Body of pancreas (tissue), 4 donors: ENCODE measurements around the gene CYREN. TPM values are rescaled to one million over a fixed set of nuclear protein-coding genes. Genes with fewer than 3 reads are reported as not detected.
"Not testable (repeated sequence)": the region's sequence is repeated elsewhere in the genome, so short reads cannot be mapped to it uniquely, and the experiment has no call there.

ENCODE experiments used
- ATAC-seq: fragments of 150-250 bp; one replicate; pipeline ENCODE4 v1.9.1; 2016
- DNase-seq, 4 donors: peaks; one replicate each; pipeline ENCODE4 v3.0.0-alpha.2; 2019
- H3K27ac ChIP-seq, 4 donors: fragments of 200-600 bp; sonication (generic); 1 replicate in 3 of 4; 2 replicates in 1 of 4; pipeline versions ENCODE4 v1.5.1 to v1.6.1; 2016 to 2019; ENCODE audit warnings: mild to moderate bottlenecking in 1 of 4, mixed read lengths in 1 of 4, moderate library complexity in 1 of 4
- H3K27me3 ChIP-seq, 2 donors: fragments of 200-600 bp; sonication (generic); one replicate each; pipeline ENCODE4 v1.6.0; 2016; ENCODE audit warnings: mild to moderate bottlenecking in 1 of 2
- H3K36me3 ChIP-seq, 2 donors: fragments of 200-600 bp; sonication (generic); replicated peaks in 1 of 2; 2 replicates each; pipeline ENCODE4 v1.5.1; 2016; ENCODE audit warnings: low read depth in 2 of 2; ENCODE audit not compliant: insufficient read depth in 1 of 2
- H3K4me1 ChIP-seq: fragments of 200-600 bp; sonication (generic); one replicate; pipeline ENCODE4 v1.6.0; 2016
- H3K4me3 ChIP-seq, 2 donors: fragments of 200-600 bp; sonication (generic); 1 replicate in 1 of 2; 2 replicates in 1 of 2; pipeline ENCODE4 v1.5.1; 2016 to 2019
- H3K9me3 ChIP-seq, 3 donors: fragments of 200-600 bp; sonication (generic); 1 replicate in 2 of 3; 2 replicates in 1 of 3; pipeline ENCODE4 v1.5.1; 2016
- CTCF ChIP-seq, 7 experiments: fragments of 450-650 bp in 4 of 7; fragments of 200-600 bp in 3 of 7; sonication (generic) in 3 of 7; IDR thresholded peaks; one replicate each; pipeline ENCODE4 v1.5.1; 2016 to 2019; ENCODE audit warnings: antibody characterized with exemption in 7 of 7
- POLR2A ChIP-seq, 3 donors: fragments of 450-650 bp; IDR thresholded peaks; one replicate each; pipeline ENCODE4 v1.6.1; 2016; ENCODE audit warnings: antibody characterized with exemption in 3 of 3, mild to moderate bottlenecking in 2 of 3
- WGBS, 2 donors: methylation state at CpG; one replicate each; pipeline ENCODE4 v1.1.5; 2017; 5-methylcytosine and 5-hydroxymethylcytosine counted together
- intact Hi-C: fragments of 100-400 bp; cut with DNase I; formaldehyde crosslinking; loops from one replicate; pipeline ENCODE4 v1.15.1; 2023
- total RNA-seq, 2 donors: library from RNA; depleted of rRNA; stranded (reverse); fragments of >200 nt; gene quantifications; one replicate each; pipeline ENCODE4 v1.1.0, GENCODE V29; 2016

The CYREN gene
- total RNA-seq, 2 donors from 2014 or later, result 32.9 to 40.5 TPM

GRCh38 chr7:135174941-135175340, 4.4 kb upstream of the CYREN start:
- intact Hi-C loops, result no loop called here
- no peak overlapping the region for H3K27ac ChIP-seq
- no peaks in the 10 kb centered on the region for H3K27me3 ChIP-seq
- ATAC-seq, result no peak
- H3K9me3 ChIP-seq, result no peaks in the 10 kb centered on the region
- H3K4me3 ChIP-seq, result no peak overlapping the region
- no peaks in the 10 kb centered on the region for H3K36me3 ChIP-seq
- DNase-seq, result no peak
- WGBS, 2 donors, result 91 to 92% methylated on average over 6 to 7 of the region's 7 CpGs
- peaks cover 24% of the 10 kb centered on the region for H3K4me1 ChIP-seq
- no peak for TF ChIP-seq POLR2A (IDR thresholded peaks at IDR 0.05)
- TF ChIP-seq CTCF (IDR thresholded peaks at IDR 0.05), result no peak

GRCh38 chr7:135173916-135174315, 3.4 kb upstream of the CYREN start:
- H3K9me3 ChIP-seq, H3K27ac ChIP-seq, ATAC-seq, intact Hi-C loops, H3K36me3 ChIP-seq, H3K4me3 ChIP-seq, H3K27me3 ChIP-seq: not testable (repeated sequence)
- peak in 1 of 4 donors; percentile 7 for DNase-seq
- whole genome bisulfite sequencing, 2 donors, result 67 to 86% methylated on average over 4 of the region's 4 CpGs
- H3K4me1 ChIP-seq, result peaks cover 23% of the 10 kb centered on the region

- peak in 1 of 3 donors; percentile 29 for TF ChIP-seq POLR2A (IDR thresholded peaks at IDR 0.05)
- H3K36me3 ChIP-seq, H3K9me3 ChIP-seq, H3K27me3 ChIP-seq, intact Hi-C loops, H3K4me3 ChIP-seq, ATAC-seq: not testable (repeated sequence)
- peaks cover 34% of the 10 kb centered on the region for H3K4me1 ChIP-seq
- peak overlapping the region; percentile 88 to 98 (median 96) for H3K27ac ChIP-seq
- peak; percentile 58 to 72 (median 65) for DNase-seq
- 63 to 77% methylated on average over 6 to 19 of the region's 19 CpGs for WGBS, 2 donors
These were observed 1.2 kb upstream of the CYREN start for GRCh38 chr7:135171581-135172291.

- intact Hi-C loops, H3K9me3 ChIP-seq, ATAC-seq, H3K4me3 ChIP-seq, H3K36me3 ChIP-seq, H3K27me3 ChIP-seq: not testable (repeated sequence)
- Histone ChIP-seq H3K27ac (peak overlapping the region; percentile 80 to 98 (median 96)), H3K4me1 (peaks cover 34% of the 10 kb centered on the region)
- WGBS, 2 donors, result 17 to 27% methylated on average over 12 of the region's 12 CpGs
- DNase-seq, result peak in 1 of 4 donors; percentile 29
These were observed 533 bp upstream of the CYREN start for GRCh38 chr7:135170998-135171481.

GRCh38 chr7:135169964-135170273, 588 bp downstream of the CYREN start:
- Histone ChIP-seq H3K27me3 (no peaks in the 10 kb centered on the region), H3K4me3 (peak overlapping the region; percentile 67 to 86), H3K9me3 (no peaks in the 10 kb centered on the region), H3K36me3 (peaks cover 0 to 7% of the 10 kb centered on the region in 2 donors), H3K4me1 (peaks cover 34% of the 10 kb centered on the region), H3K27ac (peak overlapping the region; percentile 80 to 98 (median 96))
- intact Hi-C loops, result loop anchor here (10.0 kb wide), 1 partner anchor 175 kb away; no protein-coding TSS in a partner anchor
- WGBS, 2 donors, result 0 to 1% methylated on average over 15 to 17 of the region's 17 CpGs
- TF ChIP-seq POLR2A (IDR thresholded peaks at IDR 0.05) (no peak), CTCF (IDR thresholded peaks at IDR 0.05) (no peak)
- DNase-seq (no peak), ATAC-seq (no peak)

DNA sequence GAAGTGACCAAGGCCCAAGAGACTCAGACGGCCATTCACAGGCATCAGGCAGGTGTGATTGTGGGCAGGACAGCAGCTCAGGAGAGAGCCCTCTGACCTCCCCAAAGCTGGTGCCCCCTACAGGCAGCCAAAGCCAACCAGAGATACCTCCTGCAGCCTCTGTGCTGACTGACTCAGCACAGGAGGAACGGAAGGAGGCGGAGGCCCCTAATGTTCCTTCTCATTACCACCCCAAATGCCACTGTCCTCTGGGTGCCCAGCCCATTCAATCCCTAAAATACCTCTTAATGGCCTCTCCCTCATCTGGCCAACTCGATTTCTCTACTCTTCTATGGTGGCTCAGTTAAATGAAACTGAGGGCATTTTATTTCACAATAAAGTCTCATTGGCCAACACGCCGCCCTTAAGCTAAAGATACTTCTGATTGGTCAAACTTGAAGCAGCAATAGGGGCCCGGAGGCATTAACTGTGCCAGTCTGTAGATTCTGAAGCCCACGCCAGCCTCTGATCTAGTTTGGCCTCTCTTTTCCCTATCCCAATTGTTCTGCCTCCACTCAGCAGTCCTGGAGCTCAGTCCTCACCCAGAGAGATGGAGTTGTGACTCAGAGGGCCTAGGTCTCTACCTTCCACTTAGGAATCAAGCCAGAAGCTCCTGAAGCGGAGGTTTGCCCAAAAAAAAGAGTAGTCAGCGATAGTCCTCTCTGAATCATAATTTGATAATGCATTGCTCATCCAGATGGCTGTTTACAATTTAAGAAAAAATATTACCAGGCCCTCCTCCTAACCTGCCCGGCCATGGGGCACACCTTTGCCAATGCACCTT, 1.2 kb downstream of the CYREN start:
- WGBS, 2 donors, result 34 to 51% methylated on average over 11 of the region's 11 CpGs
- Histone ChIP-seq H3K4me3 (peak overlapping the region in 1 of 2 donors; percentile 86), H3K4me1 (peaks cover 36% of the 10 kb centered on the region), H3K9me3 (no peaks in the 10 kb centered on the region), H3K27ac (peak overlapping the region; percentile 80 to 98 (median 96)), H3K27me3 (no peaks in the 10 kb centered on the region), H3K36me3 (peaks cover 0 to 7% of the 10 kb centered on the region in 2 donors)
- no peak for ATAC-seq
- DNase-seq, result peak in 2 of 4 donors; percentile 38 to 39
- TF ChIP-seq CTCF (IDR thresholded peaks at IDR 0.05) (peak in 4 of 7 experiments; percentile 17 to 34 (median 22)), POLR2A (IDR thresholded peaks at IDR 0.05) (no peak)
- intact Hi-C loops, result loop anchor here (10.0 kb wide), 1 partner anchor 175 kb away; no protein-coding TSS in a partner anchor
